GM21576 (cell line): ENCODE results near the gene ZSCAN16.

Source experiments
- ATAC-seq: cut with Tn5 transposase; IDR thresholded peaks from one replicate; pipeline ENCODE4 v1.9.1; 2021; ENCODE audit warnings: mild to moderate bottlenecking, moderate library complexity; ENCODE audit not compliant: unreplicated experiment

ZSCAN16 gene

GRCh38 chr6:28167926-28168325 lies 43.5 kb downstream of the ZSCAN16 start:
- no peak for ATAC-seq

- ATAC-seq: no peak
Observed at GRCh38 chr6:28171271-28171670, 46.9 kb downstream of the ZSCAN16 start.

- no peak for ATAC-seq
Observed at GRCh38 chr6:28172006-28172405, 47.6 kb downstream of the ZSCAN16 start.

- no peak for ATAC-seq
Observed at GRCh38 chr6:28176373-28176772, 52.0 kb downstream of the ZSCAN16 start.
